HT-29 (cell line): Measurements from ENCODE around the gene C1orf232. TPM values are rescaled to one million over a fixed set of nuclear protein-coding genes. Genes with fewer than 3 reads are reported as not detected.
A peak's percentile ranks its signal among the peaks of the same experiment; 100 is the strongest.

Experiments
- DNase-seq: peaks from one replicate; pipeline ENCODE4 v3.0.0-alpha.2; 2015; ENCODE audit warnings: low spot score
- total RNA-seq: library from RNA; depleted of rRNA; stranded (reverse); fragments of >200 nt; shearing (Covaris generic); gene quantifications from 2 replicates; pipeline ENCODE4 v1.2.3, GENCODE V29; 2014

C1orf232 gene
- total RNA-seq, 1 experiment from 2014 or later: not detected

- DNase-seq: no peak
Measured at GRCh38 chr1:26158271-26158907, 10.4 kb downstream of the C1orf232 start.

GRCh38 chr1:26156285-26157038, 12.3 kb downstream of the C1orf232 start:
- no peak for DNase-seq

- no peak for DNase-seq
Measured at GRCh38 chr1:26155370-26156284, 13.1 kb downstream of the C1orf232 start.

GRCh38 chr1:26154750-26155149, 14.0 kb downstream of the C1orf232 start:
- no peak for DNase-seq

DNA sequence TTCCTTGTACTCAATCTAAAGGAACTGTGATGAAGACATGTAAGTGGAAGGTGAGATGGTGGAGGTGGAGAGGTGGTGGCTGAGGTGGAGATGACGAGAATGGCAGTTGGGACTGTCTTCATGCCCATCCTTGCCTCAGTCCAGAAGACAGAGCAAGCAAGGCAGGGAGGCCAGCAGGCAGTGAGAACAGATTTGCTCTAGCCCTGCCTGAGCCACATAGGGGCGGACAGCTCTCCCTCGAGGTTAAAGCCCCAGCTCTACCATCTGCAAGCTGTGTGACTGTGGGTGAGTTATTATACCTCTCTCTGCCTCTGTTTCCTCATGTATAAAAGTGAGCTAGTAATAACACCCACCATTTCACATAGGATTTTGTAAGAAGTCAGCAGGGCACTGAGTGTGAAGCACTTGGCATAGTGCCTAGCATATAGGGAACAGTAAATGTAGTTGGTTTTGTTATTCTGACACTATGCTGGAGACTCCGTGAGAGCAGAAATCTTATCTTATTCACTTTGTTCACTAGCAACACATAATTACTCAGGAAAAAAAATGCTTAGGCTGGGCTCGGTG, 14.7 kb downstream of the C1orf232 start:
- DNase-seq: no peak

DNA sequence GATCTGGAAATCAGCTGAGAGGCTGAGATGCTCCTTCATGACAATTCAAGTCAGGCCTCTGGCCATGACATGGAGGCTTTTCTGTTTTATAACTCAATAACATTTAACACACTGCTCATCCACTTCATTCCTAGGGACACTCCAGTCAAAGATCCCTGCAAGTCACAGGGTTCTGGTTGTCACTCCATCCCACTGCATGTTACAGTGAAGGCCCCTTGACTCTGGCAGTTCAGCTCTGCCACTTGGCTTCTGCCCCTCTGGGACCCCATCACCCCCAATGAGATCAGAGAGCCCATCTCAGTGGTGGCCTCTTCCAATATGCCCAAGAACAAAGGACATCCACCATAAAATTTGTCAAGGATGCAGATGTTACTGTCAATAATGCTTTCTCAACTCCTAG, 19.9 kb downstream of the C1orf232 start:
- no peak for DNase-seq

DNA sequence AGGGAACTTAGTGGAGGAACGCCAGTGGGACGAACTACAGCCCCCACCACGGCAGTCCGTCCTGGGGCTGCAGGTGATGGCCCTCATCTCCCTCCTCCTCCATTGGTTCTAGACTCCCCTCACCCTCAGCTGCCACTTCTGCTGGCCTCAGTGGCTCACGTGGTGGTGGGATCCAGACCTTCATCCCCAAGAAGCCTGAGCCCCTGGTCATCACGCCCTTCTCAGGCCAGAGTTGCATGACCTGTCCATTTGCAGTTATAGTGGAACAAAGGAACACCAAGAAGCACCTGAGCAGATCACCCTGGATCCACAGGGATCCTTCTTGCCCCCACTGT, 22.8 kb downstream of the C1orf232 start:
- no peak for DNase-seq

- peak; percentile 96 for DNase-seq
Measured at GRCh38 chr1:26145041-26145959, 23.5 kb downstream of the C1orf232 start.

DNA sequence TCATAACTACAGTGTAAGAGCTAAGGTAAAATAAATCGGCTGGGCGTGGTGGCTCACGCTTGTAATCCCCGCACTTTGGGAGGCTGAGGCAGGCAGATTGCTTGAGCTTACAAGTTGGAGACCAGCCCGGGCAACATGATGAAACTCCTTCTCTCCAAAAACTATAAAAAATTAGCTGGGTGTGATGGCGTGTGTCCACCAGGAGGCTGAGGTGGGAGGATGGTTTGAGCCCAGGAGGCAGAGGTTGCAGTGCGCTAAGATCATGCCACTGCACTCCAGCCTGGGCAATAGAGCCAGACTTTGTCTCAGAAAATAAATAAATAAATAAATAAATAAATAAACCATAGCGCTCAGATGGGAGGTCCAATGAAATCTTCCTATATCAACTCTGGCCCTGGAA, 26.6 kb downstream of the C1orf232 start:
- DNase-seq: no peak

- peak; percentile 9 for DNase-seq
Measured at GRCh38 chr1:26138974-26139558, 29.7 kb downstream of the C1orf232 start.

DNA sequence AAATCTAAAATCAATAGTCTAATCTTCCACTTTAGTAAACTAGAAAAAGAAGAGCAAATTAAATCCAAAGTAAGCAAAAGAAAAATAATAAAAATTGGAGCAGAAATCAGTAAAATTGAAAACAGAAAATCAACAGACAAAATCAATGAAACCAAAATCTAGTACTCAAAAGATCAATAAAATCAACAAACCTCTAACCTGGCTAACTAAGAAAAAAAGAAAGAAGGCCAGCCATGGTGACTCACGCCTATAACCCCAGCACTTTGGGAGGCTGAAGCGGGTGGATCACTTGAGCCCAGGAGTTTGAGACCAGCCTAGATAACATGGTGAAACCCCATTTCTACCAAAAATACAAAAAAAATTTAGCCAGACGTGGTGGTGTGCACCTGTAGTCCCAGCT, 34.3 kb downstream of the C1orf232 start:
- no peak for DNase-seq

DNA sequence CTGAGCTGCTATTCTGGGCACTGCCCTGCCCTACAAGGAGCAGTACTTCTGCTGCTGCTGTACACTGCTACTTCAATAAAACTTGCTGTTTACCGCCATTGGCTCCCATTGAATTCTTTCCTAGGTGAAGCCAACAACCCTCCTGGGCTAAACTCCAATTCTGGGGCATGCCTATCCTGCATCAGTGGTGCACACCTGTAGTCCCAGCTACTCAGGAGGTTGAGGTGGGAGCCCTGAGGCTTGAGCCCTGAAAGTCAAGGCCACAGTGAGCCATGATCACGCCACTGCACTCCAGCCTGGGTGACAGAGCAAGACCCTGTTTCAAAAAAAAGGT, 36.0 kb downstream of the C1orf232 start:
- DNase-seq: no peak

GRCh38 chr1:26132128-26132833, 36.5 kb downstream of the C1orf232 start:
- peak; percentile 51 for DNase-seq

GRCh38 chr1:26130695-26131094, 38.1 kb downstream of the C1orf232 start:
- no peak for DNase-seq

DNA sequence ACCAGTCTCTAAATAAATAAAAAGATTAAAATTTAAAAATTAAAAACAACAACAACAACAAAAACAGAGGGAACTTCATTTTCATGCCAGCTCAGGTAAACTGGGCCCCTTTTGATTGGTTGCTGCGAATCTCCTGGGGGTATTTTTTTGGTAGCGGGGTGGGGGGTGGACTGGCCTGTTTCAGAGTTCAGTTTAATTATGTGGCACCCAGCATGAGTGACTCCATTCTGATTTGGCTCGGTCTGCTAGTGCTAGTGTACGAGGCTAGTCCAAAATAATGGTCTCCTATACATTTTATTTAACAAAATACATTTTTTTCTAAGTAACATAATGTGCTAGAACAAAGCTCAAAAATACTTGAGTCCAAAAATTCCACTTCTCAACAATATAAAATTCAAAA, 39.0 kb downstream of the C1orf232 start:
- DNase-seq: no peak

DNA sequence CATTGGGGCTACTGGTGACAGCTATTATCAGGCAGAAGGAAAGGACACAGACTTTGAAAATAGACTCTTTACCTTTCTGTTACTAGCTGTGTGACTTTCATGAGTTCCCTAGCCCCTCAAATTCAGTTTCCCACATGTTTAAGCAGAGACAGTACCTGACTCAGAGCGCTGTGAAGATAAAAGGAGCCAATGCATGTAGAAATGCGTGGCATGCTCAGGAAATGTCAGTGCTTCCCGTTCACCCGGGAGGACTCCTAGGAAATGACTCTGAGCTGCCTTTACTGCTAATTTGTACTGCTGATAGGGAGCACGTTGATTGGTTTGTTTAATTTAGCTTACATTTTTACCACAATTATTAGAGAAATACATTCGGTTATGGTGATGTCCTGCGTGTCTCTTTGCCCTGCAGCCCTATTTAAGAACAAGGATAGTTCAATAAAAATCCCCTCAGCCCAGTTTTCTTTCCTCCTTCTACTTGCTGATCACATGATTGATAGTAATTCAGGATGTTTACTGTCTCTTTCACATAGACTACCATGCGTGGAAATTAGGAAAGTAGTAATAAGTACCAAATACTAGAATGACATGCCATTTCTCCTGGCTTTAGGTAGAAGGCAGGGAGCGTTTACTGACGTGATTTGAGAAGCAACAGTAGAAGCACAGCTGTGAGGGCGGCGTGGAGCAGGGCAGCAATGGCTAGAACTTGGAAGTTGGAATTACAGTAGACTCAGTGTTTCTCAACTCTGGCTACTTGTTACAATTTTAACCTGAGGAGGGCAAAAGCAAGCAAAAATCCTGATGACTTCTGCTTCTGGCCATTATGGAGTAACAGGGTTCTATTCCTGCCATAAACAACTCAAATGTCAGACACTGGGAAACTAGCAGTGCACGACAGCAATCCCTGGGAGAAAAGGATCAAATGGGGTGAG, 41.3 kb downstream of the C1orf232 start:
- DNase-seq: peak; percentile 27

GRCh38 chr1:26126321-26127084, 42.3 kb downstream of the C1orf232 start:
- DNase-seq: peak; percentile 89

DNA sequence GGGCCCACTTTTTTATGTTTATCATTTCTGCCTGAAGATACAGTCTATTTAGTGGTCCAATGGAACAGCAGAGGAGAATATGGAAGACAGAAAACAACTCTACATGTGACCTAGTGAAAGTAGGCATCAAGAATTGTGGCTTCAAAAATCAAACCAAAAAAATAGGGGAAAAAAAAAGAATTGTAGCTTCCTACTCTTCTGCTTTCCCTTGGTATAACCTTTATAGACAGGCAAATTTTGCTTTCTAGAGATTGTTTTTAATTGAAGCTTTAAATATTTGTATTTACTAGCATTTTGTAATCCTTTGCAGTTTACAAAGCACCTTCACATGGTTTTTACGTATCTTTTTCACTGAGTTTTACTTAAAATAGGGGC, 42.8 kb downstream of the C1orf232 start:
- no peak for DNase-seq
